GM12891 (cell line): Measurements from ENCODE around the gene MAP2K7.

Experiments
- POLR2A ChIP-seq: IDR thresholded peaks from 2 replicates; pipeline ENCODE4 v1.6.1; 2011; ENCODE audit warnings: low read depth, low read length, control low read depth
- POLR2AphosphoS5 ChIP-seq: IDR thresholded peaks from 2 replicates; pipeline ENCODE4 v1.6.1; 2011; ENCODE audit warnings: low read depth, low read length, control low read depth
- POU2F2 ChIP-seq: IDR thresholded peaks from 2 replicates; pipeline ENCODE4 v1.6.1; 2011; ENCODE audit warnings: low read depth, mild to moderate bottlenecking, control low read depth, low read length, moderate library complexity
- SPI1 ChIP-seq: IDR thresholded peaks from 2 replicates; pipeline ENCODE4 v1.6.1; 2011; ENCODE audit warnings: low read depth, low read length, control low read depth
- TAF1 ChIP-seq: IDR thresholded peaks from 2 replicates; pipeline ENCODE4 v1.6.1; 2011; ENCODE audit warnings: low read depth, low read length, control low read depth

DNA sequence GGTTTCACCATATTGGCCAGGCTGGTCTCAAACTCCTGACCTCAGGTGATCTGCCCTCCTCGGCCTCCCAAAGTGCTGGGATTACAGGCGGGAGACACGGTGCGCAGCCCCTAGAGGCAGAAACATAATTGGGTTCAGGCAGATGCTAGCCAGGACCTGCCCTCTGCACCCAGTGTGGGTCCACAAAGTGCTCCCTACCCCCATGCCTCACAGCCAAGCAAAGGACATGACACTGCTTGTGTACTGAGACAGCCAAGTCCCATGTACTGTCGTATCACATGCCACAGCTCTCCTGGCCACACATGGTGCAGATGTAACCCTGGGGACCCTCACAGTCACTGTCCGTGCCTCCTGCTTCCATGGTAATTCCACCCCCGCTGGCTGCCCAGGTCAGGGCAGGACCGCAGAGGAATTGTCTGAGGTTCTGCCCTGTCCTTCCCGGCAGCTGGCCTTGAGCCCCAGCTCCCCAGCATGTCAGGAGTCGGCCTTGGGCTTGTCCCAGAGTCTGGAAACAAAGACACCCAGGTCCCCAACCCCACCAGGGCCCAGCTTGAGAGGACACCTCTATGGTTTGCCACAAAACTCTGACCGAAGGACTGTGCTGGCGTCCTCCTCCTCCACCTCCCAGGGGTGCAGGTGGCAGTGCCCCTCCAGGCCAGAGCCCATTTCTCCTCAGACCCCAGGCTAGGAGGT lies 37.1 kb upstream of the MAP2K7 start:
- no peak for TF ChIP-seq POLR2A
- TF ChIP-seq TAF1, result no peak
- no peak for TF ChIP-seq POLR2AphosphoS5
- TF ChIP-seq SPI1, result no peak
- TF ChIP-seq POU2F2, result no peak
